Adipocyte (in vitro differentiated cells): ENCODE measurements around the gene TMEM63B.

Source experiments
- DNase-seq: peaks from one replicate; pipeline ENCODE4 v3.0.0-alpha.2; 2015; ENCODE audit warnings: low read depth
- H3K27me3 ChIP-seq: replicated peaks from 2 replicates; pipeline ENCODE4 v1.7.0; 2013; ENCODE audit warnings: mild to moderate bottlenecking, low read length, moderate library complexity; ENCODE audit not compliant: control insufficient read depth, insufficient read depth
- H3K36me3 ChIP-seq: 2 replicates; pipeline ENCODE4 v1.7.0; 2013; ENCODE audit warnings: low read length, mild to moderate bottlenecking, moderate library complexity; ENCODE audit not compliant: control insufficient read depth, insufficient read depth, severe bottlenecking
- H3K4me1 ChIP-seq: 2 replicates; pipeline ENCODE4 v1.7.0; 2013; ENCODE audit warnings: mild to moderate bottlenecking, low read length, moderate library complexity; ENCODE audit not compliant: control insufficient read depth, insufficient read depth
- H3K4me3 ChIP-seq: 2 replicates; pipeline ENCODE4 v1.7.0; 2013; ENCODE audit warnings: mild to moderate bottlenecking, low read length, moderate library complexity
- H3K9ac ChIP-seq: 2 replicates; pipeline ENCODE4 v1.7.0; 2013; ENCODE audit warnings: mild to moderate bottlenecking, low read length, moderate library complexity
- H3K9me3 ChIP-seq: 2 replicates; pipeline ENCODE4 v1.7.0; 2013; ENCODE audit warnings: mild to moderate bottlenecking, low read length, moderate library complexity; ENCODE audit not compliant: control insufficient read depth

The TMEM63B gene

DNA sequence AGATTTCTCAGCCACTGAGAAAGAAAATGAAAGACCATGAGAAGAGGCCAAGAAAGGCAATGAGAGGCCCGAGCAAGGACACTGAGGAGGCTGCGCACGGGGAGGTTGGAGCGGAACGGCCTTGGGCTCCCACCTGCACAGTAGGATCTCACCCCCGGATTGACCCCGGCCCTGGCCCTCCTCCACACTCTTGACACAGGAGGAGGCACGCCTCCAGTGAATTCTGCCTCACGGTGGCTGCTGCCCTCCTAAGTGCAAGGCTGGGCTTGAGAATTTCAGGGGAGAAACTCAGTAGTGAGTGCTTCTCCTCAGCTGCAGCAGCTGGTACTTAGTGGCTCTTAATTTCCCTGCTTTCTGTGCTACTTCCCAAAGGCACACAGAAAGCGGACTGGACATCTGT lies 18.1 kb upstream of the TMEM63B start:
- Histone ChIP-seq H3K4me1 (peaks cover 17% of the 10 kb centered on the region), H3K27me3 (no peaks in the 10 kb centered on the region), H3K4me3 (no peak overlapping the region), H3K9me3 (no peaks in the 10 kb centered on the region), H3K36me3 (peaks cover 56% of the 10 kb centered on the region), H3K9ac (no peak overlapping the region)
- DNase-seq = no peak

DNA sequence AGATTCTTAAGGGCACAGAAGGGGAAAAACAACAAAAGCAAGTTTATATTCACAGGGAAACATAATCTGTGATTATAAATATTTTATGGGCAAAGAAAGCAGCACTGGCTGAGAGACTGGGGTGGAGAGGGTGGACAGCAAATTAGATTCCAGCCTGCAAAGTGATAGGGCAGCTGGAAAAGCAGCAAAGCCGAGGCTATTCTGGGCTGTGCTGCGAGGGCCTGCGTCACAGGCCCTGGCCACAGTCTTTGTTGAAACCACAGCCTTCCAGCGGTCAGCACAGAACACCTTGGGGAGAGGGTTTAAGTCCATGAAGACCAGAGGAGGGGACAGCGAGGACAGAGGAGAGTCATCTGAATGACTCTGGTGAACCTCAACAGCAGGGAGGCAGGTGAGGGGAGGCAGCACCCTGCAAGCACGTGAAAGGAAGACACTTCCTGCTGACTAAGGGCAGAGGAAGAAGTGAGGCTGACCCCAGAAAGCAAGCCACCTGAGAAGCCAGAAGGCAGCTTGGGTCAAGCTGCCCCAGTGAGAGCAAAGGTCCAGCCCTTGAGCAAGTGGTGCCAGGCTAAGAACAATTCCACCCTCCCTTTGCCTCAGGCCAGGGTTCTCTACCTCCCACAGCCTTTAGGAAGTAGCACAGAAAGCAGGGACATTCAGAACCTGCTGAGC lies 17.2 kb upstream of the TMEM63B start:
- H3K9me3 ChIP-seq = no peaks in the 10 kb centered on the region
- H3K9ac ChIP-seq = no peak overlapping the region
- H3K27me3 ChIP-seq = no peaks in the 10 kb centered on the region
- DNase-seq = no peak
- peaks cover 17% of the 10 kb centered on the region for H3K4me1 ChIP-seq
- peaks cover 56% of the 10 kb centered on the region for H3K36me3 ChIP-seq
- H3K4me3 ChIP-seq = no peak overlapping the region

GRCh38 chr6:44110966-44111365 lies 16.4 kb upstream of the TMEM63B start:
- Histone ChIP-seq H3K9me3 (no peaks in the 10 kb centered on the region), H3K27me3 (no peaks in the 10 kb centered on the region), H3K4me1 (peaks cover 17% of the 10 kb centered on the region), H3K9ac (no peak overlapping the region), H3K4me3 (no peak overlapping the region), H3K36me3 (peaks cover 60% of the 10 kb centered on the region)
- no peak for DNase-seq

GRCh38 chr6:44111434-44112417 lies 15.6 kb upstream of the TMEM63B start:
- H3K4me3 ChIP-seq = no peak overlapping the region
- no peaks in the 10 kb centered on the region for H3K9me3 ChIP-seq
- peaks cover 60% of the 10 kb centered on the region for H3K36me3 ChIP-seq
- no peak overlapping the region for H3K9ac ChIP-seq
- DNase-seq = no peak
- H3K27me3 ChIP-seq = no peaks in the 10 kb centered on the region
- peaks cover 17% of the 10 kb centered on the region for H3K4me1 ChIP-seq

- Histone ChIP-seq H3K9me3 (no peaks in the 10 kb centered on the region), H3K27me3 (no peaks in the 10 kb centered on the region), H3K9ac (no peak overlapping the region), H3K36me3 (peaks cover 54% of the 10 kb centered on the region), H3K4me1 (peaks cover 27% of the 10 kb centered on the region), H3K4me3 (no peak overlapping the region)
- DNase-seq = no peak
Observed at GRCh38 chr6:44113414-44113813, 13.9 kb upstream of the TMEM63B start.

GRCh38 chr6:44115866-44116265 lies 11.5 kb upstream of the TMEM63B start:
- H3K9me3 ChIP-seq = no peaks in the 10 kb centered on the region
- peaks cover 35% of the 10 kb centered on the region for H3K4me1 ChIP-seq
- peaks cover 41% of the 10 kb centered on the region for H3K36me3 ChIP-seq
- peak overlapping the region; percentile 68 for H3K4me3 ChIP-seq
- peak overlapping the region; percentile 67 for H3K9ac ChIP-seq
- no peak for DNase-seq
- no peaks in the 10 kb centered on the region for H3K27me3 ChIP-seq

DNA sequence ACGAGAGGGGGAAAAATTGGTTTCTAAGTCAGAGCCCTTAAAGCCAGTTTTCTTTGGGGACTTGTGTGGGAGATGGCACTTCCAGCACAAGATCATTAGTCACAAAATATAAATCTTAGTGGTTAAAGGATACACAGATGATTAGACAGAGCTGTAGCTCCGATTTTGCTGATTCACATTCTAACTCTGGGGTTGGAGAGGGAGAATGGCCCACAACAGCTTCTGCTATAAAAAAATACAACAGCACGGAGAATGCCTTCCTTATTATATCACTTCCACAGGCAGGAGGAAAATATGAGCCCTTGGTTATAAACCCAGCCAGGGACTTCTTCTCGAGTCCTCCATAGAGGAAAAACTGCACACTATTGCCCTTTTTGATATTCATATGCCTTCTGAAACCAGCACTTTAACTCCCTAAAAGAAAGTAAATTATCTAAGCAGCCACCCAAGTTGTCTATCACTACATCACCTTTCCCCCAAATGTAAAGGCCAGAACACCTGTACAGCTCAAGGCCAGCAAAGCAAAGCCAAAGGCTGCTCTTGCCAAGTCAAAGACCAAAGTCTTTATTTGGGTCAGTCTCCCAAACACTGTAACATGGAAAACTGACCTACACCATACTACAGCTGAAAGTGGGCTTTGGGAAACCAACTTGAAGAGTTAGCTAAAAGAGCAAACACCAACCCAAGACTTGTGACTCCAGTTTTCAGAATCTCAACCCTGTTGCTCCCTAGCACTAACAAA lies 10.5 kb upstream of the TMEM63B start:
- Histone ChIP-seq H3K9me3 (no peaks in the 10 kb centered on the region), H3K36me3 (peaks cover 32% of the 10 kb centered on the region), H3K9ac (peak overlapping the region; percentile 67), H3K4me1 (peaks cover 35% of the 10 kb centered on the region), H3K4me3 (peak overlapping the region; percentile 68), H3K27me3 (no peaks in the 10 kb centered on the region)
- DNase-seq = peak; percentile 82

DNA sequence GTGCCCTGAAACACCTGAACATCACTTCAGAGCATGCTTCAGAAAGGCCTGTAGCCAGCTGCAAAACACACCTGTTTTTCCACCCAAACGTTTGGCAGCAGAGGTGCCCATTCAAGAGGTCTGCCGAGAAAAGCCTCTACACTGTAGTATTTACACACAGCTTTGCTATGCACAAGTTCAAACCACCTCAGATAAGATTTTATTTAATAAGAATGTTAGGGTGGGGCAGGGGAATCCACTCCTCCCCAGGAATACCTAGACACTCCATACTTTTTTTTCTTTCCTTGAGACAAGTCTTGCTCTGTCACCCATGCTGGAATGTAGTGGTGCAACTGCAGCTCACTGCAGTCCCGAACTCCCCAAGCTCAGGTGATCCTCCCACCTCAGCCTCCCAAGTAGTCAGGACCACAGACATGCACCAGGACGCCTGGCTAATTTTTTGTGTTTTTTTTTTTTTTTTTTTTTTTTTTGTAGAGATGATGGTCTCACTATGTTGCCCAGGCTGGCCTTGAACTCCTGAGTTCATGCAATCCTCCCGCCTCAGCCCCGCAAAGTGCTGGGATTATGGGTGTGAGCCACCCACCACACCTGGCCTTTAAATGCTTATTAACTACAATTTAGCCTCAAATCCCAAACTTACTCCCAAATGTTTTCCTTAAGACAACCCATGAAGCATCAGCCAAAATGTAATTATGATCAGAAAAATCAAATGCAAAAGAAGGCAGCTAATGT lies 9.8 kb upstream of the TMEM63B start:
- no peaks in the 10 kb centered on the region for H3K9me3 ChIP-seq
- peak overlapping the region; percentile 68 for H3K4me3 ChIP-seq
- peaks cover 38% of the 10 kb centered on the region for H3K4me1 ChIP-seq
- H3K9ac ChIP-seq = no peak overlapping the region
- DNase-seq = no peak
- no peaks in the 10 kb centered on the region for H3K27me3 ChIP-seq
- peaks cover 25% of the 10 kb centered on the region for H3K36me3 ChIP-seq

- Histone ChIP-seq H3K27me3 (no peaks in the 10 kb centered on the region), H3K36me3 (peaks cover 8% of the 10 kb centered on the region), H3K4me1 (peaks cover 49% of the 10 kb centered on the region), H3K4me3 (no peak overlapping the region), H3K9me3 (no peaks in the 10 kb centered on the region), H3K9ac (no peak overlapping the region)
- no peak for DNase-seq
Observed at GRCh38 chr6:44119704-44120262, 7.6 kb upstream of the TMEM63B start.

- no peak overlapping the region for H3K4me3 ChIP-seq
- no peaks in the 10 kb centered on the region for H3K9me3 ChIP-seq
- no peak overlapping the region for H3K9ac ChIP-seq
- H3K36me3 ChIP-seq = no peaks in the 10 kb centered on the region
- peaks cover 57% of the 10 kb centered on the region for H3K4me1 ChIP-seq
- H3K27me3 ChIP-seq = no peaks in the 10 kb centered on the region
- DNase-seq = no peak
Observed at GRCh38 chr6:44120692-44121443, 6.5 kb upstream of the TMEM63B start.
